GM12873 (cell line): ENCODE measurements around the gene ELF4.

ENCODE experiments used
- TF ChIP-seq, protein P1 (sequence below): IDR thresholded peaks from 2 replicates; pipeline ENCODE4 v1.5.1; 2012; ENCODE audit warnings: low read depth, mild to moderate bottlenecking, moderate library complexity, low read length, control low read depth; ENCODE audit not compliant: insufficient read depth; ENCODE audit errors: missing control alignments

The ELF4 gene

GRCh38 chrX:130097507-130098209 lies 12.6 kb downstream of the ELF4 start:
- TF ChIP-seq, protein P1, sequence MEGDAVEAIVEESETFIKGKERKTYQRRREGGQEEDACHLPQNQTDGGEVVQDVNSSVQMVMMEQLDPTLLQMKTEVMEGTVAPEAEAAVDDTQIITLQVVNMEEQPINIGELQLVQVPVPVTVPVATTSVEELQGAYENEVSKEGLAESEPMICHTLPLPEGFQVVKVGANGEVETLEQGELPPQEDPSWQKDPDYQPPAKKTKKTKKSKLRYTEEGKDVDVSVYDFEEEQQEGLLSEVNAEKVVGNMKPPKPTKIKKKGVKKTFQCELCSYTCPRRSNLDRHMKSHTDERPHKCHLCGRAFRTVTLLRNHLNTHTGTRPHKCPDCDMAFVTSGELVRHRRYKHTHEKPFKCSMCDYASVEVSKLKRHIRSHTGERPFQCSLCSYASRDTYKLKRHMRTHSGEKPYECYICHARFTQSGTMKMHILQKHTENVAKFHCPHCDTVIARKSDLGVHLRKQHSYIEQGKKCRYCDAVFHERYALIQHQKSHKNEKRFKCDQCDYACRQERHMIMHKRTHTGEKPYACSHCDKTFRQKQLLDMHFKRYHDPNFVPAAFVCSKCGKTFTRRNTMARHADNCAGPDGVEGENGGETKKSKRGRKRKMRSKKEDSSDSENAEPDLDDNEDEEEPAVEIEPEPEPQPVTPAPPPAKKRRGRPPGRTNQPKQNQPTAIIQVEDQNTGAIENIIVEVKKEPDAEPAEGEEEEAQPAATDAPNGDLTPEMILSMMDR = no peak

GRCh38 chrX:130095249-130096030 lies 14.9 kb downstream of the ELF4 start:
- TF ChIP-seq, protein P1 = no peak

DNA sequence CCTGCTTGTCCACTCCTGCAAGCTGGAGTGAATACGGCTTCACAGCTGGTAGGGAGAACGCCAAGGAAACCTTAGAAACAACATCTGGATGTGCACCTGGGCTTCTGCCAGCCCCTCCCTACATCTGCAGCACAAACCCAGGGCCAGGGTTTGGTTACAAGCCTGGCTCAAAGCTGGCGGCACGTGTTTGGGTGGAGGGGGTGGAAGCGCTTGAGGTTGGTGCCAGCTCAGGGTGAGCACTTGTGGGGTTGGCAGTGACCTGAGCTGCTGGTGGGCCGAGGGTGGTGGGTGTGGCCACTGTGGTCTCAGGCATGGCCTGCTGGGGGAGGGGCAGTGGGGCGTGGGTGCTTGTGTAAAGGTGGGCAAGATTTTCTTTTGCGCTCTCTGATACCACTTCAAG lies 15.6 kb downstream of the ELF4 start:
- TF ChIP-seq, protein P1 = no peak

DNA sequence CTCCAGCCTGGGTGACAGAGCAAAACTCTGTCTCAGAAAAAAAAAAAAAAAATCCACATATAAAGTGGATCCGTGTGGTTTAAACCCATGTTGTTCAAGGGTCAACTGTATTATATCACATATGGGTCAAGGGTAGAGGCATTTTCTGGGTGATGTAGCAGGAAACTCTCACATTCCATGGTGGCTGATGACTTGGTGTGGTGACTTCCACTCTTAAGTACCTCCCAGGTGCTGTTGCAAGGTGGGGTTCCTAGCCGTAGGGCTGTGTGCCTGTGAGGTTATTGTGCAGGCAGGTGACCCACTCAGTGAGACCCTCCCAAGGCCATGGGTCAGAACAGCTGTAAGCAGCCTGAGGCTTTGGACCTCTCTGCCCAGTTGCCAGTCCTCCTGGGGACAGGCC lies 17.0 kb downstream of the ELF4 start:
- TF ChIP-seq, protein P1 = no peak

DNA sequence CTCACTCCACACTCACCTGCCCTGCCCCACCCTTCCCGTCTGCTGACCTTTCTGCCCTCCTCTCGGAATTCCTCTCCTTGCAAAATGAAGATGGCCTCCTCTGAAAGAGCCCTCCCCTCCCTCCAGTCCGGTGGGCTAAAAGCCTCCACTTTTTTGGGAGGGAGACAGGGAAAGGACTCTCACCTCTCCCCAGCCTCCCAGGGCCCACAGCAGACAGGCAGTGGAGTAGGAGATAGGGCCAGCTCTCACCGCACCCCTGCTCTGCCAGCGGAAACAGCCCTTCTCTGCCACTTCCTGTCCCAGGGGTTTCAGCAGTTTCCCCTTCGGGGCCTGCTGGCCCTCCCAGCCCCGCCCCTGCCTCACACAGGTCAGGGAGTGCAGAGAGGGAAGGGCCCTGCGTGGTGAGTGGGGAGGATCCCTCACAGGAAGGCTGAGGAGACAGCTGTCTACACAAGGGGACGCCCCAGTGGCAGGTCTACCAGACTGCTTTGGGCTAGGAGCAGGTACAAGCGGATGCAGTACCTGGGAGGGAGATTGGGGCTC lies 18.2 kb downstream of the ELF4 start:
- TF ChIP-seq, protein P1 = peak; percentile 46

DNA sequence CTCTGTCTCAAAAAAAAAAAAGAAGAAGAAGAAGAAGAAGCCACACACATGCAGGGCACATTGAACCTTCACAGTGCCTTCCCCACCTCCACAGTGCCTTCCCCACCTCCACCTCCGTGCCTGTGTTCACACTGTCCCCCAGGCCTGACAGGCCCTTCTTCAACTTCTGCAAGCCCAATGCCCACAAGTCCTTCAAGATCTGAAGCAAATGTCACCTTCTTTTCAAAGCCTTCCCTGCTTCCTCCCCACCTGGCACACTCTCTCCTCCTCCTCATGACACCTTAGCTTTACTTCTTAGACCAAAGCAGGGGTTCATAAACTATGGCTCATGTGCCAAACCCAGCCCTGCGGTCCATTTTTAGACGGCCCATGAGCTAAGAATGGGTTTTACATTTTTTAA lies 19.9 kb downstream of the ELF4 start:
- TF ChIP-seq, protein P1 = no peak

GRCh38 chrX:130086447-130087206 lies 23.7 kb downstream of the ELF4 start:
- TF ChIP-seq, protein P1 = no peak
